Naive thymus-derived CD8-positive, alpha-beta T cell (primary cell): Measurements from ENCODE around the gene PLEKHA4. TPM values are rescaled to one million over a fixed set of nuclear protein-coding genes. Genes with fewer than 3 reads are reported as not detected.
"Not testable (repeated sequence)": the region's sequence is repeated elsewhere in the genome, so short reads cannot be mapped to it uniquely, and the experiment has no call there.

Experiments
- ATAC-seq, 2 donors: fragments of 150-1000 bp; cut with Tn5 transposase in 1 of 2; sonication (Bioruptor Pico), chemical (Tn5 transposase) in 1 of 2; 1 replicate in 1 of 2; 2 replicates in 1 of 2; pipeline ENCODE4 v1.10.0; 2021; ENCODE audit warnings: mild to moderate bottlenecking in 2 of 2, moderate library complexity in 2 of 2
- POLR2A ChIA-PET: fragments of 350-600 bp; sonication (Branson Sonifier 250); formaldehyde crosslinking; loops from one replicate; lab custom pipeline; 2021; ENCODE audit warnings: antibody characterized with exemption; lab: Charles Lee
- DNase-seq, 10 donors: peaks; one replicate each; pipeline versions ENCODE4 v3.0.0 to v3.0.0-alpha.2; 2020 to 2022
- H3K27ac Mint-ChIP-seq, 10 donors: one replicate each; pipeline ENCODE4 v1.8.0; 2020 to 2022; ENCODE audit warnings: mild to moderate bottlenecking in 10 of 10, mixed read lengths in 10 of 10, moderate library complexity in 4 of 10, inconsistent platforms in 1 of 10
- H3K27me3 Mint-ChIP-seq, 5 donors: one replicate each; pipeline ENCODE4 v1.8.0; 2021 to 2022; ENCODE audit warnings: mixed read lengths in 5 of 5
- H3K36me3 Mint-ChIP-seq, 3 donors: one replicate each; pipeline ENCODE4 v1.8.0; 2020 to 2022; ENCODE audit warnings: mixed read lengths in 3 of 3, mild to moderate bottlenecking in 2 of 3, inconsistent platforms in 1 of 3
- H3K4me1 Mint-ChIP-seq, 4 donors: one replicate each; pipeline ENCODE4 v1.8.0; 2021 to 2022; ENCODE audit warnings: mixed read lengths in 4 of 4
- H3K4me3 Mint-ChIP-seq, 10 donors: one replicate each; pipeline ENCODE4 v1.8.0; 2020 to 2022; ENCODE audit warnings: mild to moderate bottlenecking in 10 of 10, mixed read lengths in 10 of 10, moderate library complexity in 6 of 10, inconsistent platforms in 1 of 10
- H3K9me3 Mint-ChIP-seq, 9 donors: one replicate each; pipeline ENCODE4 v1.8.0; 2020 to 2022; ENCODE audit warnings: mixed read lengths in 9 of 9, mild to moderate bottlenecking in 3 of 9, inconsistent platforms in 1 of 9, moderate library complexity in 1 of 9
- polyA plus RNA-seq, 3 donors: library from polyadenylated mRNA; unstranded; fragments of 300-500 nt; fragmentation: Illumina TruSeq; gene quantifications; one replicate each; pipeline ENCODE4 v1.2.3, GENCODE V29; 2021
- total RNA-seq, 8 experiments: library from RNA in 2 of 8; stranded (reverse) in 2 of 8; gene quantifications; one replicate each; pipeline ENCODE4 v1.2.3 and lab custom pipeline; 2021 to 2026

PLEKHA4 gene
- total and polyA plus RNA-seq, 5 experiments from 2014 or later, result 4.1 to 8.5 (median 7.4) TPM

GRCh38 chr19:48787331-48787730 is 81.1 kb downstream of the PLEKHA4 start:
- DNase-seq, ATAC-seq, H3K4me1 Mint-ChIP-seq, H3K36me3 Mint-ChIP-seq, H3K9me3 Mint-ChIP-seq, H3K4me3 Mint-ChIP-seq, H3K27ac Mint-ChIP-seq: not testable (repeated sequence)
- POLR2A ChIA-PET, result interaction anchor here (1.0 kb wide), 1 partner anchor 55 kb away, joined by 4 read pairs; no protein-coding TSS in a partner anchor
- peaks cover 0 to 12% (median 3%) of the 10 kb centered on the region in 5 donors for H3K27me3 Mint-ChIP-seq

Other genes with a start within 250 kb of the PLEKHA4 start
Only the 30 nearest of the 32 such genes appear.
- 10 to 100 TPM; 63.1 to 66.6 TPM for gene DBP, start 231.2 kb downstream of the PLEKHA4 start, total RNA-seq
- 10 to 100 TPM; 37.5 to 97.8 (median 63.1) TPM for gene DBP, start 231.2 kb downstream of the PLEKHA4 start, polyA plus RNA-seq
- 10 to 100 TPM; 16.2 to 21.3 TPM for gene CA11, start 222.4 kb downstream of the PLEKHA4 start, total RNA-seq
- 10 to 100 TPM in 1 of 3 donors, 1 to 10 TPM in 2; 6.6 to 14.1 (median 7.2) TPM for gene CA11, start 222.4 kb downstream of the PLEKHA4 start, polyA plus RNA-seq
- gene NTN5, start 195.6 kb downstream of the PLEKHA4 start, total RNA-seq, result 1 to 10 TPM; 1.7 to 2.9 TPM
- gene NTN5, start 195.6 kb downstream of the PLEKHA4 start, polyA plus RNA-seq, result under 1 TPM in 2 of 3 donors, not detected in 1; 0.17 to 0.25 TPM
- not detected for gene FUT2, start 172.6 kb downstream of the PLEKHA4 start, total RNA-seq
- gene FUT2, start 172.6 kb downstream of the PLEKHA4 start, polyA plus RNA-seq, result 1 to 10 TPM in 1 of 3 donors, under 1 TPM in 2; 0.17 to 1.8 (median 0.17) TPM
- gene MAMSTR, start 148.9 kb downstream of the PLEKHA4 start, total RNA-seq, result 1 to 10 TPM; 2.1 to 2.4 TPM
- under 1 TPM; 0.28 to 0.77 (median 0.49) TPM for gene MAMSTR, start 148.9 kb downstream of the PLEKHA4 start, polyA plus RNA-seq
- gene RASIP1, start 128.0 kb downstream of the PLEKHA4 start, total RNA-seq, result under 1 TPM in 1 of 2 experiments, not detected in 1; 0.25 TPM
- under 1 TPM in 2 of 3 donors, not detected in 1; 0.10 to 0.26 TPM for gene RASIP1, start 128.0 kb downstream of the PLEKHA4 start, polyA plus RNA-seq
- not detected for gene IZUMO1, start 121.7 kb downstream of the PLEKHA4 start, total RNA-seq
- gene IZUMO1, start 121.7 kb downstream of the PLEKHA4 start, polyA plus RNA-seq, result not detected
- gene FUT1, start 116.0 kb downstream of the PLEKHA4 start, total RNA-seq, result not detected
- gene FUT1, start 116.0 kb downstream of the PLEKHA4 start, polyA plus RNA-seq, result not detected
- gene FGF21, start 113.1 kb downstream of the PLEKHA4 start, total RNA-seq, result not detected
- gene FGF21, start 113.1 kb downstream of the PLEKHA4 start, polyA plus RNA-seq, result not detected
- 10 to 100 TPM; 24.3 to 27.2 TPM for gene BCAT2, start 57.6 kb downstream of the PLEKHA4 start, total RNA-seq
- gene BCAT2, start 57.6 kb downstream of the PLEKHA4 start, polyA plus RNA-seq, result 10 to 100 TPM; 18.9 to 26.0 (median 21.9) TPM
- gene HSD17B14, start 32.1 kb downstream of the PLEKHA4 start, total RNA-seq, result 1 to 10 TPM in 1 of 2 experiments, under 1 TPM in 1; 0.62 to 1.1 TPM
- 1 to 10 TPM in 1 of 3 donors, under 1 TPM in 1, not detected in 1; 0.83 to 1.7 TPM for gene HSD17B14, start 32.1 kb downstream of the PLEKHA4 start, polyA plus RNA-seq
- 10 to 100 TPM; 56.9 to 59.9 TPM for gene PPP1R15A, start 3.8 kb upstream of the PLEKHA4 start, total RNA-seq
- 10 to 100 TPM; 17.2 to 47.3 (median 43.1) TPM for gene PPP1R15A, start 3.8 kb upstream of the PLEKHA4 start, polyA plus RNA-seq
- not detected for gene TULP2, start 30.1 kb upstream of the PLEKHA4 start, total RNA-seq
- under 1 TPM in 1 of 3 donors, not detected in 2; 0.08 TPM for gene TULP2, start 30.1 kb upstream of the PLEKHA4 start, polyA plus RNA-seq
- 100 to 1,000 TPM; 106 to 113 TPM for gene NUCB1, start 31.7 kb upstream of the PLEKHA4 start, total RNA-seq
- 100 to 1,000 TPM in 1 of 3 donors, 10 to 100 TPM in 2; 48.6 to 119 (median 82.5) TPM for gene NUCB1, start 31.7 kb upstream of the PLEKHA4 start, polyA plus RNA-seq
- 1 to 10 TPM; 1.8 to 2.3 TPM for gene DHDH, start 65.1 kb upstream of the PLEKHA4 start, total RNA-seq
- 1 to 10 TPM in 2 of 3 donors, under 1 TPM in 1; 0.67 to 2.4 (median 2.0) TPM for gene DHDH, start 65.1 kb upstream of the PLEKHA4 start, polyA plus RNA-seq
- gene BAX, start 86.3 kb upstream of the PLEKHA4 start, total RNA-seq, result 100 to 1,000 TPM; 170 to 181 TPM
- 10 to 100 TPM; 58.5 to 97.1 (median 83.1) TPM for gene BAX, start 86.3 kb upstream of the PLEKHA4 start, polyA plus RNA-seq
- gene FTL, start 96.7 kb upstream of the PLEKHA4 start, total RNA-seq, result 1,000 to 10,000 TPM; 1,370 to 1,435 TPM
- gene FTL, start 96.7 kb upstream of the PLEKHA4 start, polyA plus RNA-seq, result 1,000 to 10,000 TPM; 4,833 to 4,899 (median 4,886) TPM
- 10 to 100 TPM; 45.9 to 47.9 TPM for gene GYS1, start 124.7 kb upstream of the PLEKHA4 start, total RNA-seq
- gene GYS1, start 124.7 kb upstream of the PLEKHA4 start, polyA plus RNA-seq, result 10 to 100 TPM; 17.9 to 31.0 (median 22.3) TPM
- gene RUVBL2, start 125.3 kb upstream of the PLEKHA4 start, total RNA-seq, result 10 to 100 TPM; 30.4 to 32.0 TPM
- gene RUVBL2, start 125.3 kb upstream of the PLEKHA4 start, polyA plus RNA-seq, result 10 to 100 TPM; 47.5 to 66.1 (median 62.0) TPM
- not detected for gene LHB, start 148.5 kb upstream of the PLEKHA4 start, total RNA-seq
- gene LHB, start 148.5 kb upstream of the PLEKHA4 start, polyA plus RNA-seq, result not detected
- gene CGB3, start 155.7 kb upstream of the PLEKHA4 start, total RNA-seq, result not detected
- not detected for gene CGB3, start 155.7 kb upstream of the PLEKHA4 start, polyA plus RNA-seq
- not detected for gene CGB2, start 163.3 kb upstream of the PLEKHA4 start, total RNA-seq
- gene CGB2, start 163.3 kb upstream of the PLEKHA4 start, polyA plus RNA-seq, result not detected
- gene CGB1, start 168.3 kb upstream of the PLEKHA4 start, total RNA-seq, result not detected
- not detected for gene CGB1, start 168.3 kb upstream of the PLEKHA4 start, polyA plus RNA-seq
- gene CGB5, start 175.2 kb upstream of the PLEKHA4 start, total RNA-seq, result not detected
- not detected for gene CGB5, start 175.2 kb upstream of the PLEKHA4 start, polyA plus RNA-seq
- not detected for gene CGB8, start 180.5 kb upstream of the PLEKHA4 start, total RNA-seq
- gene CGB8, start 180.5 kb upstream of the PLEKHA4 start, polyA plus RNA-seq, result not detected
- not detected for gene CGB7, start 189.1 kb upstream of the PLEKHA4 start, total RNA-seq
- gene CGB7, start 189.1 kb upstream of the PLEKHA4 start, polyA plus RNA-seq, result not detected
- gene NTF4, start 196.2 kb upstream of the PLEKHA4 start, total RNA-seq, result not detected
- gene NTF4, start 196.2 kb upstream of the PLEKHA4 start, polyA plus RNA-seq, result not detected
- gene KCNA7, start 204.1 kb upstream of the PLEKHA4 start, total RNA-seq, result not detected
- gene KCNA7, start 204.1 kb upstream of the PLEKHA4 start, polyA plus RNA-seq, result not detected
- 100 to 1,000 TPM; 706 to 741 TPM for gene SNRNP70, start 216.8 kb upstream of the PLEKHA4 start, total RNA-seq
- gene SNRNP70, start 216.8 kb upstream of the PLEKHA4 start, polyA plus RNA-seq, result 10 to 100 TPM; 42.3 to 63.4 (median 50.2) TPM
- 10 to 100 TPM; 15.7 to 16.2 TPM for gene LIN7B, start 245.8 kb upstream of the PLEKHA4 start, total RNA-seq
- gene LIN7B, start 245.8 kb upstream of the PLEKHA4 start, polyA plus RNA-seq, result 1 to 10 TPM; 5.5 to 9.2 (median 5.6) TPM